Myocyte (in vitro differentiated cells): Measurements from ENCODE around the gene KRTAP9-1. TPM values are rescaled to one million over a fixed set of nuclear protein-coding genes. Genes with fewer than 3 reads are reported as not detected.
"Not testable (repeated sequence)": the region's sequence is repeated elsewhere in the genome, so short reads cannot be mapped to it uniquely, and the experiment has no call there.

Experiments
- DNase-seq: peaks from one replicate; pipeline ENCODE4 v3.0.0-alpha.2; 2012; ENCODE audit warnings: low read depth
- total RNA-seq: library from RNA; depleted of rRNA; stranded (reverse); fragments of >200 nt; gene quantifications from 2 replicates; pipeline ENCODE4 v1.2.3, GENCODE V29; 2014

KRTAP9-1 gene
- total RNA-seq, 1 donor from 2014 or later, result not detected

- no peak for DNase-seq
Measured at GRCh38 chr17:41178843-41179616, 10.7 kb upstream of the KRTAP9-1 start.

GRCh38 chr17:41184480-41184961 lies 5.2 kb upstream of the KRTAP9-1 start, which contains the start of gene KRTAP4-1:
KRTAP4-1 (minus strand) TSS chr17:41184911; CDS start chr17:41184854, 57 bp downstream.
- peak; percentile 43 for DNase-seq

- DNase-seq, result no peak
Measured at GRCh38 chr17:41185001-41185400, 4.7 kb upstream of the KRTAP9-1 start.

- DNase-seq, result peak; percentile 95
Measured at GRCh38 chr17:41186872-41187271, 2.8 kb upstream of the KRTAP9-1 start.

GRCh38 chr17:41190328-41190727 lies 641 bp downstream of the KRTAP9-1 start:
- peak; percentile 22 for DNase-seq

- no peak for DNase-seq
Measured at GRCh38 chr17:41196068-41196467, 6.4 kb downstream of the KRTAP9-1 start.

GRCh38 chr17:41199421-41200078 lies 9.9 kb downstream of the KRTAP9-1 start:
- DNase-seq, result no peak

- peak; percentile 56 for DNase-seq
Measured at GRCh38 chr17:41211845-41212466, 22.3 kb downstream of the KRTAP9-1 start.

- DNase-seq, result peak; percentile 31
Measured at GRCh38 chr17:41212524-41213169, 23.0 kb downstream of the KRTAP9-1 start.

GRCh38 chr17:41215681-41216080 lies 26.0 kb downstream of the KRTAP9-1 start:
- DNase-seq, result no peak

GRCh38 chr17:41223821-41224220 lies 34.1 kb downstream of the KRTAP9-1 start:
- DNase-seq, result no peak

- DNase-seq, result no peak
Measured at GRCh38 chr17:41226051-41226450, 36.4 kb downstream of the KRTAP9-1 start.

GRCh38 chr17:41226598-41227095 lies 37.0 kb downstream of the KRTAP9-1 start, which contains the start of gene KRTAP9-2:
KRTAP9-2 (plus strand) TSS chr17:41226648; CDS start chr17:41226655, 7 bp downstream.
- DNase-seq, result not testable (repeated sequence)

GRCh38 chr17:41230094-41230493 lies 40.4 kb downstream of the KRTAP9-1 start:
- no peak for DNase-seq

GRCh38 chr17:41231731-41232130 lies 42.0 kb downstream of the KRTAP9-1 start:
- DNase-seq, result no peak

- DNase-seq, result peak; percentile 3
Measured at GRCh38 chr17:41232399-41233105, 42.9 kb downstream of the KRTAP9-1 start, which contains the start of gene KRTAP9-3. KRTAP9-3 (plus strand) TSS chr17:41232449; CDS start chr17:41232502, 53 bp downstream.

GRCh38 chr17:41237116-41237515 lies 47.4 kb downstream of the KRTAP9-1 start:
- DNase-seq, result not testable (repeated sequence)

- peak; percentile 8 for DNase-seq
Measured at GRCh38 chr17:41237949-41238437, 48.3 kb downstream of the KRTAP9-1 start, which contains the start of gene KRTAP9-8. KRTAP9-8 (plus strand) TSS chr17:41237999; CDS start chr17:41238052, 53 bp downstream.
